Lower leg skin (tissue), 4 donors: Measurements from ENCODE around the gene CNGA1. TPM values are rescaled to one million over a fixed set of nuclear protein-coding genes. Genes with fewer than 3 reads are reported as not detected.

Experiments
- DNase-seq, 2 donors: peaks; one replicate each; pipeline ENCODE4 v3.0.0-alpha.2; 2019; ENCODE audit warnings: low spot score in 2 of 2
- H3K4me3 ChIP-seq: fragments of 200-600 bp; sonication (generic); 2 replicates; pipeline ENCODE4 v1.5.1; 2017; ENCODE audit warnings: mild to moderate bottlenecking, low read depth; ENCODE audit not compliant: poor library complexity, severe bottlenecking
- CTCF ChIP-seq, 3 donors: fragments of 450-650 bp; IDR thresholded peaks; one replicate each; pipeline ENCODE4 v1.5.1; 2016; ENCODE audit warnings: antibody characterized with exemption in 3 of 3, mild to moderate bottlenecking in 3 of 3, moderate library complexity in 2 of 3
- POLR2A ChIP-seq, 2 donors: fragments of 450-650 bp; IDR thresholded peaks; one replicate each; pipeline ENCODE4 v1.6.1; 2016 to 2017; ENCODE audit warnings: antibody characterized with exemption in 2 of 2, mild to moderate bottlenecking in 1 of 2, moderate library complexity in 1 of 2
- WGBS, 2 donors: methylation state at CpG; one replicate each; pipeline ENCODE4 v1.1.5; 2018; 5-methylcytosine and 5-hydroxymethylcytosine counted together
- intact Hi-C: fragments of 100-400 bp; cut with DNase I; formaldehyde crosslinking; loops from one replicate; pipeline ENCODE4 v1.15.0; 2023; ENCODE audit warnings: low total_unique reads
- total RNA-seq, 4 donors: library from RNA; depleted of rRNA; stranded (reverse); fragments of >200 nt; gene quantifications; one replicate each; pipeline ENCODE4 v1.1.0, GENCODE V29; 2016

CNGA1 gene
- total RNA-seq, 4 donors from 2014 or later, result 3.6 to 12.8 (median 8.7) TPM

GRCh38 chr4:47942081-47942819 lies 74.2 kb downstream of the CNGA1 start:
- intact Hi-C loops, result no loop called here
- WGBS, 2 donors, result 80 to 87% methylated on average over 10 of the region's 10 CpGs
- H3K4me3 ChIP-seq, result no peak overlapping the region
- no peak for DNase-seq
- TF ChIP-seq CTCF (IDR thresholded peaks at IDR 0.05) (no peak), POLR2A (IDR thresholded peaks at IDR 0.05) (no peak)

GRCh38 chr4:47939456-47939855 lies 77.0 kb downstream of the CNGA1 start:
- TF ChIP-seq CTCF (IDR thresholded peaks at IDR 0.05) (no peak), POLR2A (IDR thresholded peaks at IDR 0.05) (no peak)
- intact Hi-C loops, result loop anchor here (10.0 kb wide), 2 partner anchors 155 to 265 kb away; no protein-coding TSS in a partner anchor
- no peak for DNase-seq
- H3K4me3 ChIP-seq, result no peak overlapping the region
- WGBS, 2 donors, result 88 to 89% methylated on average over 5 of the region's 5 CpGs

- TF ChIP-seq CTCF (IDR thresholded peaks at IDR 0.05) (no peak), POLR2A (IDR thresholded peaks at IDR 0.05) (no peak)
- no peak for DNase-seq
- 90 to 93% methylated on average over 6 of the region's 6 CpGs for WGBS, 2 donors
- intact Hi-C loops, result loop anchor here (10.0 kb wide), 2 partner anchors 158 to 262 kb away; no protein-coding TSS in a partner anchor
- H3K4me3 ChIP-seq, result no peak overlapping the region
Observed at GRCh38 chr4:47936336-47936735, 80.1 kb downstream of the CNGA1 start.

- H3K4me3 ChIP-seq, result no peak overlapping the region
- WGBS, 2 donors, result 1 to 3% methylated on average over 4 of the region's 4 CpGs
- TF ChIP-seq POLR2A (IDR thresholded peaks at IDR 0.05), result no peak
- no peak for TF ChIP-seq CTCF (IDR thresholded peaks at IDR 0.05)
- intact Hi-C loops, result loop anchor here (10.0 kb wide), 2 partner anchors 161 to 259 kb away; no protein-coding TSS in a partner anchor
- no peak for DNase-seq
Observed at GRCh38 chr4:47933840-47934239, 82.6 kb downstream of the CNGA1 start.

GRCh38 chr4:47930971-47931804 lies 85.3 kb downstream of the CNGA1 start:
- 15 to 25% methylated on average over 2 of the region's 2 CpGs for WGBS, 2 donors
- intact Hi-C loops, result loop anchor here (10.0 kb wide), 2 partner anchors 164 to 256 kb away; no protein-coding TSS in a partner anchor
- H3K4me3 ChIP-seq, result no peak overlapping the region
- TF ChIP-seq POLR2A (IDR thresholded peaks at IDR 0.05) (no peak), CTCF (IDR thresholded peaks at IDR 0.05) (no peak)
- no peak for DNase-seq
